ENCODE results near the gene CYP27B1.

GRCh38 chr12:57809425-57809824 lies 42.5 kb upstream of the CYP27B1 start:
- TF ChIP-seq, protein P1, sequence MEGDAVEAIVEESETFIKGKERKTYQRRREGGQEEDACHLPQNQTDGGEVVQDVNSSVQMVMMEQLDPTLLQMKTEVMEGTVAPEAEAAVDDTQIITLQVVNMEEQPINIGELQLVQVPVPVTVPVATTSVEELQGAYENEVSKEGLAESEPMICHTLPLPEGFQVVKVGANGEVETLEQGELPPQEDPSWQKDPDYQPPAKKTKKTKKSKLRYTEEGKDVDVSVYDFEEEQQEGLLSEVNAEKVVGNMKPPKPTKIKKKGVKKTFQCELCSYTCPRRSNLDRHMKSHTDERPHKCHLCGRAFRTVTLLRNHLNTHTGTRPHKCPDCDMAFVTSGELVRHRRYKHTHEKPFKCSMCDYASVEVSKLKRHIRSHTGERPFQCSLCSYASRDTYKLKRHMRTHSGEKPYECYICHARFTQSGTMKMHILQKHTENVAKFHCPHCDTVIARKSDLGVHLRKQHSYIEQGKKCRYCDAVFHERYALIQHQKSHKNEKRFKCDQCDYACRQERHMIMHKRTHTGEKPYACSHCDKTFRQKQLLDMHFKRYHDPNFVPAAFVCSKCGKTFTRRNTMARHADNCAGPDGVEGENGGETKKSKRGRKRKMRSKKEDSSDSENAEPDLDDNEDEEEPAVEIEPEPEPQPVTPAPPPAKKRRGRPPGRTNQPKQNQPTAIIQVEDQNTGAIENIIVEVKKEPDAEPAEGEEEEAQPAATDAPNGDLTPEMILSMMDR (IDR thresholded peaks at IDR 0.05), result no peak
- no peak for TF ChIP-seq POLR2A (IDR thresholded peaks at IDR 0.05)
